Keratinocyte (primary cell): ENCODE results near the gene CLCN1. TPM values are rescaled to one million over a fixed set of nuclear protein-coding genes. Genes with fewer than 3 reads are reported as not detected.

ENCODE experiments used
- DNase-seq: peaks from one replicate; pipeline ENCODE4 v3.0.0-alpha.2; 2011; ENCODE audit warnings: low read depth, missing footprints, low spot score
- FAIRE-seq: peaks from 2 replicates; lab custom pipeline; 2011; peaks lifted over from hg19 to GRCh38; lab: Jason Lieb, UNC
- H2AFZ ChIP-seq: 2 replicates; pipeline ENCODE4 v1.6.0; 2012; ENCODE audit warnings: low read length, control low read depth, inconsistent platforms; ENCODE audit not compliant: control insufficient read depth
- H3K27ac ChIP-seq: 2 replicates; pipeline ENCODE4 v1.5.1; 2011; ENCODE audit warnings: low read length; ENCODE audit not compliant: control insufficient read depth, insufficient read depth
- H3K27me3 ChIP-seq: 3 replicates; pipeline ENCODE4 v1.6.0; 2011; ENCODE audit warnings: low read length; ENCODE audit not compliant: control insufficient read depth, insufficient read depth; ENCODE audit errors: extremely low read depth
- H3K36me3 ChIP-seq, 2 experiments: 2 replicates in 1 of 2; 3 replicates in 1 of 2; pipeline ENCODE4 v1.5.1; 2011; ENCODE audit warnings: low read length in 2 of 2, mild to moderate bottlenecking in 1 of 2; ENCODE audit not compliant: control insufficient read depth in 2 of 2, insufficient read depth in 2 of 2; ENCODE audit errors: extremely low read depth in 1 of 2
- H3K4me1 ChIP-seq: 3 replicates; pipeline ENCODE4 v1.5.1; 2011; ENCODE audit warnings: low read length; ENCODE audit not compliant: control insufficient read depth, insufficient read depth; ENCODE audit errors: extremely low read depth
- H3K4me2 ChIP-seq: 3 replicates; pipeline ENCODE4 v1.6.0; 2011; ENCODE audit warnings: low read depth, low read length; ENCODE audit not compliant: control insufficient read depth, insufficient read depth; ENCODE audit errors: extremely low read depth
- H3K4me3 ChIP-seq, 3 experiments: fragments of 200-600 bp in 1 of 3; sonication (generic) in 1 of 3; 2 replicates in 2 of 3; 3 replicates in 1 of 3; pipeline ENCODE4 v1.5.1; 2011 to 2016; ENCODE audit warnings: low read length in 3 of 3, mild to moderate bottlenecking in 3 of 3, control low read depth in 2 of 3, inconsistent platforms in 1 of 3, low read depth in 1 of 3, mixed read lengths in 1 of 3, mixed run types in 1 of 3, moderate library complexity in 1 of 3; ENCODE audit not compliant: control insufficient read depth in 2 of 3, insufficient read depth in 2 of 3; ENCODE audit errors: extremely low read depth in 1 of 3
- H3K79me2 ChIP-seq: 2 replicates; pipeline ENCODE4 v1.6.0; 2012; ENCODE audit warnings: low read length; ENCODE audit not compliant: control insufficient read depth, insufficient read depth
- H3K9ac ChIP-seq: 3 replicates; pipeline ENCODE4 v1.6.0; 2011; ENCODE audit warnings: low read length; ENCODE audit not compliant: control insufficient read depth, insufficient read depth; ENCODE audit errors: extremely low read depth
- H3K9me1 ChIP-seq: 3 replicates; pipeline ENCODE4 v1.6.0; 2011; ENCODE audit warnings: low read length; ENCODE audit not compliant: control insufficient read depth, insufficient read depth; ENCODE audit errors: extremely low read depth
- H3K9me3 ChIP-seq: 2 replicates; pipeline ENCODE4 v1.5.1; 2012; ENCODE audit warnings: low read depth, low read length; ENCODE audit not compliant: control insufficient read depth
- H4K20me1 ChIP-seq: 3 replicates; pipeline ENCODE4 v1.6.0; 2011; ENCODE audit warnings: low read length; ENCODE audit not compliant: control insufficient read depth, insufficient read depth; ENCODE audit errors: extremely low read depth
- EZH2 ChIP-seq: IDR thresholded peaks from one replicate; pipeline ENCODE4 v1.6.1; 2012; ENCODE audit warnings: inconsistent platforms, mild to moderate bottlenecking, low read length, moderate library complexity
- dilution Hi-C: fragments of 300-500 bp; cut with MboI; formaldehyde crosslinking; loops from one replicate; pipeline ENCODE4 v1.7.0; 2020; ENCODE audit warnings: low sequenced_read_pairs; ENCODE audit not compliant: extremely low pct_ligation_motif_present
- polyA plus RNA-seq, 5 experiments: library from polyadenylated mRNA; depleted of rRNA in 3 of 5; stranded (reverse) in 3 of 5; stranded (forward) in 1 of 5; unstranded in 1 of 5; fragments of >200 nt; gene quantifications; 1 replicate in 1 of 5; 2 replicates in 3 of 5; 3 replicates in 1 of 5; pipeline versions ENCODE4 v1.2.1 to v1.2.3, GENCODE V29; 2011 to 2012; ENCODE audit warnings: missing spikeins in 2 of 5, low read depth in 1 of 5, low replicate concordance in 1 of 5
- TF ChIP-seq, protein P1 (sequence below), 3 experiments: IDR thresholded peaks in 1 of 3; conservative IDR thresholded peaks in 1 of 3; optimal IDR thresholded peaks in 1 of 3; 2 replicates in 2 of 3; 3 replicates in 1 of 3; pipeline versions ENCODE3 to v1.5.1; 2011; ENCODE audit warnings: low read length in 3 of 3, mild to moderate bottlenecking in 3 of 3, moderate library complexity in 2 of 3, control low read depth in 1 of 3, inconsistent platforms in 1 of 3; ENCODE audit not compliant: insufficient read depth in 2 of 3; ENCODE audit errors: extremely low read depth in 1 of 3

Gene CLCN1
- polyA plus RNA-seq, 1 donor (not counting 4 experiments of a cell fraction or from before 2014, with no cell fraction given), result not detected

DNA sequence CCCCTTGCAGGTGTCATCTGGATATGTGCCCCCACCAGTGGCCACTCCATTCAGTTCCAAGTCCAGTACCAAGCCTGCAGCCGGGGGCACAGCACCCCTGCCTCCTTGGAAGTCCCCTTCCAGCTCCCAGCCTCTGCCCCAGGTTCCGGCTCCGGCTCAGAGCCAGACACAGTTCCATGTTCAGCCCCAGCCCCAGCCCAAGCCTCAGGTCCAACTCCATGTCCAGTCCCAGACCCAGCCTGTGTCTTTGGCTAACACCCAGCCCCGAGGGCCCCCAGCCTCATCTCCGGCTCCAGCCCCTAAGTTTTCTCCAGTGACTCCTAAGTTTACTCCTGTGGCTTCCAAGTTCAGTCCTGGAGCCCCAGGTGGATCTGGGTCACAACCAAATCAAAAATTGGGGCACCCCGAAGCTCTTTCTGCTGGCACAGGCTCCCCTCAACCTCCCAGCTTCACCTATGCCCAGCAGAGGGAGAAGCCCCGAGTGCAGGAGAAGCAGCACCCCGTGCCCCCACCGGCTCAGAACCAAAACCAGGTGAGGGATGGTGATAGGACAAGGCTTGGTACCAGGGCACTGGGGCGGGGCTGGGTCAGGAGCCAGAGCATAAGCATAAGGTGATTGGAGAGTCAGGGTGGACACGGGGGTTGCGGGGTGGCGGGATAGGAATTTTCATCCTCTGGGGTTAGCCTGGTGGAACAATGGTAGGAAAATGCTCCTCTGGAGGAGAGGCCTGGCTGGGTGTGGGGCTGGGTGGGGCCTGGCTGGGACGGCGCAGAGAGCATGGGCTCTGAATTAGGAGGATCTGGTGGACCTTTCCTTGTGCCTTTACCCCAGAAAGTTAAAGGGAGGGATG, 67.1 kb downstream of the CLCN1 start:
- H3K27me3 ChIP-seq, result no peaks in the 10 kb centered on the region
- no peaks in the 10 kb centered on the region for H3K9me3 ChIP-seq
- TF ChIP-seq, protein P1, sequence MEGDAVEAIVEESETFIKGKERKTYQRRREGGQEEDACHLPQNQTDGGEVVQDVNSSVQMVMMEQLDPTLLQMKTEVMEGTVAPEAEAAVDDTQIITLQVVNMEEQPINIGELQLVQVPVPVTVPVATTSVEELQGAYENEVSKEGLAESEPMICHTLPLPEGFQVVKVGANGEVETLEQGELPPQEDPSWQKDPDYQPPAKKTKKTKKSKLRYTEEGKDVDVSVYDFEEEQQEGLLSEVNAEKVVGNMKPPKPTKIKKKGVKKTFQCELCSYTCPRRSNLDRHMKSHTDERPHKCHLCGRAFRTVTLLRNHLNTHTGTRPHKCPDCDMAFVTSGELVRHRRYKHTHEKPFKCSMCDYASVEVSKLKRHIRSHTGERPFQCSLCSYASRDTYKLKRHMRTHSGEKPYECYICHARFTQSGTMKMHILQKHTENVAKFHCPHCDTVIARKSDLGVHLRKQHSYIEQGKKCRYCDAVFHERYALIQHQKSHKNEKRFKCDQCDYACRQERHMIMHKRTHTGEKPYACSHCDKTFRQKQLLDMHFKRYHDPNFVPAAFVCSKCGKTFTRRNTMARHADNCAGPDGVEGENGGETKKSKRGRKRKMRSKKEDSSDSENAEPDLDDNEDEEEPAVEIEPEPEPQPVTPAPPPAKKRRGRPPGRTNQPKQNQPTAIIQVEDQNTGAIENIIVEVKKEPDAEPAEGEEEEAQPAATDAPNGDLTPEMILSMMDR (optimal IDR thresholded peaks at IDR 0.05 in 1 of 3, IDR thresholded peaks at IDR 0.05 in 1 of 3, conservative IDR thresholded peaks at IDR 0.05 in 1 of 3; ENCODE audit: extremely low read depth in 1 of 3, insufficient read depth in 2 of 3, low read length in 3 of 3), result no peak
- TF ChIP-seq EZH2, result no peak
- H3K27ac ChIP-seq, result peak overlapping the region; percentile 6
- no peak overlapping the region for H2AFZ ChIP-seq
- DNase-seq (no peak), FAIRE-seq (no peak)
- dilution Hi-C loops, result no loop called here
- H3K79me2 ChIP-seq, result peaks cover 58% of the 10 kb centered on the region
- H3K36me3 ChIP-seq, result peaks cover 27 to 33% of the 10 kb centered on the region in 2 experiments
- H3K9me1 ChIP-seq, result peaks cover 6% of the 10 kb centered on the region
- H3K4me1 ChIP-seq, result peaks cover 44% of the 10 kb centered on the region
- peaks cover 30% of the 10 kb centered on the region for H4K20me1 ChIP-seq
- H3K4me2 ChIP-seq, result peak overlapping the region; percentile 50
- H3K4me3 ChIP-seq, result peak overlapping the region; percentile 75 to 92 (median 82)
- H3K9ac ChIP-seq, result peak overlapping the region; percentile 91

DNA sequence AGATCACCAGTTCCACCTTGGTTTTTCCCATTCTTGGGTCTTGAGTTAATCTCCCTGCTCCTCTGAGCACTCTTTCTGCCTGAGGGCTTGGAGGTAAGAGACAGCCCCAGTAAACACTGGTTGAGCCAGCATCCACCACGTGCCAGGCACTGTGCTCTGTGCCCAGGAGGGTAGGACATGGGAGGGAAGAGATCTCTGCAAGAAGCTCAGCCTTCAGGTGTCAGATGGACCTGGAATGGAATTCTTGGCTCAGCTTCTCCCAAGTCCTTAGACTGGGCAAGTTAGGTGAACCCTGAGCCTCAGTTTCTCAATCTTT, 67.7 kb downstream of the CLCN1 start:
- DNase-seq (no peak), FAIRE-seq (no peak)
- dilution Hi-C loops, result no loop called here
- Histone ChIP-seq H3K4me2 (peak overlapping the region; percentile 50), H3K4me3 (peak overlapping the region; percentile 34 to 92 (median 75)), H3K9me3 (no peaks in the 10 kb centered on the region), H3K27ac (peak overlapping the region; percentile 20), H4K20me1 (peaks cover 30% of the 10 kb centered on the region), H3K9ac (peak overlapping the region; percentile 15), H3K9me1 (peaks cover 6% of the 10 kb centered on the region), H2AFZ (no peak overlapping the region), H3K27me3 (no peaks in the 10 kb centered on the region), H3K79me2 (peaks cover 58% of the 10 kb centered on the region), H3K36me3 (peaks cover 28 to 38% of the 10 kb centered on the region in 2 experiments), H3K4me1 (peaks cover 44% of the 10 kb centered on the region)
- TF ChIP-seq, protein P1 (optimal IDR thresholded peaks at IDR 0.05 in 1 of 3, IDR thresholded peaks at IDR 0.05 in 1 of 3, conservative IDR thresholded peaks at IDR 0.05 in 1 of 3; ENCODE audit: extremely low read depth in 1 of 3, insufficient read depth in 2 of 3, low read length in 3 of 3), result no peak
- no peak for TF ChIP-seq EZH2
